Right lobe of liver (tissue), 4 donors: Measurements from ENCODE around the gene ELP5.

Source experiments
- POLR2A ChIP-seq: fragments of 450-650 bp; IDR thresholded peaks from one replicate; pipeline ENCODE4 v1.6.1; 2017; ENCODE audit warnings: antibody characterized with exemption, mild to moderate bottlenecking
- TF ChIP-seq, protein P1 (sequence below), 4 donors: fragments of 200-600 bp in 3 of 4; fragments of 450-650 bp in 1 of 4; IDR thresholded peaks; one replicate each; pipeline versions ENCODE4 v1.5.1 to v1.8.0; 2016 to 2022; ENCODE audit warnings: antibody characterized with exemption in 4 of 4, mild to moderate bottlenecking in 2 of 4
- donor health status: DM: no; HTN: no; CAD: no.
- donor health status: DM: no; HTN: no; CAD: no.
- donor health status: DM: no; HTN: yes; CAD: no.

GRCh38 chr17:7252176-7253043 lies at the start of gene ELP5:
- TF ChIP-seq, protein P1, sequence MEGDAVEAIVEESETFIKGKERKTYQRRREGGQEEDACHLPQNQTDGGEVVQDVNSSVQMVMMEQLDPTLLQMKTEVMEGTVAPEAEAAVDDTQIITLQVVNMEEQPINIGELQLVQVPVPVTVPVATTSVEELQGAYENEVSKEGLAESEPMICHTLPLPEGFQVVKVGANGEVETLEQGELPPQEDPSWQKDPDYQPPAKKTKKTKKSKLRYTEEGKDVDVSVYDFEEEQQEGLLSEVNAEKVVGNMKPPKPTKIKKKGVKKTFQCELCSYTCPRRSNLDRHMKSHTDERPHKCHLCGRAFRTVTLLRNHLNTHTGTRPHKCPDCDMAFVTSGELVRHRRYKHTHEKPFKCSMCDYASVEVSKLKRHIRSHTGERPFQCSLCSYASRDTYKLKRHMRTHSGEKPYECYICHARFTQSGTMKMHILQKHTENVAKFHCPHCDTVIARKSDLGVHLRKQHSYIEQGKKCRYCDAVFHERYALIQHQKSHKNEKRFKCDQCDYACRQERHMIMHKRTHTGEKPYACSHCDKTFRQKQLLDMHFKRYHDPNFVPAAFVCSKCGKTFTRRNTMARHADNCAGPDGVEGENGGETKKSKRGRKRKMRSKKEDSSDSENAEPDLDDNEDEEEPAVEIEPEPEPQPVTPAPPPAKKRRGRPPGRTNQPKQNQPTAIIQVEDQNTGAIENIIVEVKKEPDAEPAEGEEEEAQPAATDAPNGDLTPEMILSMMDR (IDR thresholded peaks at IDR 0.05) = peak in 3 of 4 donors; percentile 32 to 61 (median 39)
- TF ChIP-seq POLR2A = peak; percentile 65
